GM21390 (cell line): ENCODE results near the gene FAM162B.
"Not testable (repeated sequence)": the region's sequence is repeated elsewhere in the genome, so short reads cannot be mapped to it uniquely, and the experiment has no call there.

Experiments
- ATAC-seq: cut with Tn5 transposase; IDR thresholded peaks from one replicate; pipeline ENCODE4 v1.9.1; 2021; ENCODE audit not compliant: unreplicated experiment

Gene FAM162B

DNA sequence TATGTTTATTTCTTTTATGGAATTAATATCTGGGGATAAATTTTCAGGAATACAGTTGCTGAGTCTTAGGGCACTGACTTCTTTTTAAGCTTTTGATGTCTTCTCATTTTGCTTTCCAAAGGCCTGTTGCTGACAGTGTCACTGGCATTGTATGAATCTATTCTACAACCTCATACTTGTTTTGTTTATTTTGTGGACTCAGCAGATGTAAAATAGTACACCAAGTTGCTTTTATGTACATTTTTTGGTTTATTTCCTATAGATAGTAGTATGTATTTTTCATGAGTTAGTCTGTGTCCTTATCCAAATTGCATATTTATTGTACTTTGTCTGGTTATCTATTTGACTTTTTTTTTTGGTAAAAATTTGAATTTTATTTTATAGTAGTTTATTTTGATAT is 35.0 kb downstream of the FAM162B start:
- no peak for ATAC-seq

DNA sequence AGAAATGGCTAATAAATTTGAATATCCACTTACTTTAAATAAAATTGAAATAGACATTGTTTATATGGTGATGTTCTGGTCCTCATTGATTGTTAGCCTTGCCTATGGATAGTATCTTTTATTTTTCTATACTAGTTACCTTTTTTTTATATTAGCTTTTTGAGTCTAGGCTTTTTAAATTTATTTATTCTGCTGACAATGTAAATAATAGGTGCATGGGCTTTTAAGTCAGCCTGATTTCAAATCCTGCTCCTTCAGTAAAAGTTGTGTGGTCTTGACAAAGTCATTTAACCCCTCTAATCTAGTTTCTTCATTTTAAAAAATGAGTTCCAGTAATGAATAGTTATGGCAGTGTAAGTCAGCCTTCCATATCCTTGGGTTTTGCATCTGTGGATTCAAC is 38.6 kb downstream of the FAM162B start:
- ATAC-seq, result no peak

DNA sequence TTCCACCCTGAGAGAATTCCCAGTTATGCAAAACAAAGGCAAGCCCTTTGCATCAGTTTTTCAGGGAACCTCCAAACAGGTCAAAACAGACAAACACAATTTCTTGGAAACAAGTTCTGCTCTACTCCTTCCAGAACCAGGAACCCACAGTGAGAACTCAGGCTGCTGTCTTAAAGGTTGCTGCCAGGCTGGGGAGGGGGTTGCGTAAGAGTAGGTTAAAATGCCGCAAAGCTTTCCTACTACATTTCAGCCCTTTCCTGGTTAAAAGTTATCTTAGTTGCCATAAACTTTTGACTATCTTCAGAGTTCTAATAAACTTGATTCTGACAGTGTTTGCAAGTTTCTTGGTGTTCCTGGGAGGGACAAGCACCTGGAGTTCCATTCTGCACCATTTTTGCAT is 50.8 kb downstream of the FAM162B start:
- no peak for ATAC-seq

DNA sequence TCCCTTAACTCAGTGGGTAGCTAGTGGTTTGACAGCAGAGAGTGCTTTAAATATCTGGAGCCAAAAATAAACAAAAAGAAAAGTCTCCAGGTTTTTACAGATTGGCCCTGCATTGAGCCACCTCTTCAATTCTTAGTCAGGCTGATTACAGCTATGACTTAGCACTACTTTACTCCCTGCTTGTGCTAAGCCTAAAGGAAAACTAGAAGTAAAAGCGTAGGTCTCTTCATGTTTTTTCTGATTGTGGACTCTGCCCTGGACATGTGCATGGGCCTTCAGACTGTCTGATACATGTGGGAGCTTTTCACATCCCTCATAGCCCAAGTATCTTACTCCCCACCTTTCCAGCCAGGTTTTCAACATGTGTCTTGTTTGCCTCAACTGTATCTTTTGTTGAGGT is 51.2 kb downstream of the FAM162B start:
- ATAC-seq, result no peak

DNA sequence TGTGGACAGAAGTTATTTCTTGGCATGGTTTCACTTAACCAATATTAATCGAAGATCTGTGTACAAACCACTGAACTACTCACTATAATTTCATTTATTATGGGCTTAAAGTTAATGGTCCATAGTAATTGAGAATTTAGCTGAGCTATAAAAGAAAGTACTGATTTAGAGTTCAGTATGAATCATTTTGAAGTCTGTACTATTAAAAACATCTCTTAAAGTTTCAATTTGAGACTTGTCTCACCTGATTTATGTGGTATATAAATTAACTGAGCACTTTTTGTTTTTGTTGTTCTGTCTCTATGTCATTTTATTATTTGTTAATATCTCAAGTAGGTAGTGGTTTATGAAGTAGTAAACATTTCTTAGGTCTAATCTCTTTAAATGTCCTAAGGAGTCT is 59.6 kb downstream of the FAM162B start:
- ATAC-seq, result no peak

DNA sequence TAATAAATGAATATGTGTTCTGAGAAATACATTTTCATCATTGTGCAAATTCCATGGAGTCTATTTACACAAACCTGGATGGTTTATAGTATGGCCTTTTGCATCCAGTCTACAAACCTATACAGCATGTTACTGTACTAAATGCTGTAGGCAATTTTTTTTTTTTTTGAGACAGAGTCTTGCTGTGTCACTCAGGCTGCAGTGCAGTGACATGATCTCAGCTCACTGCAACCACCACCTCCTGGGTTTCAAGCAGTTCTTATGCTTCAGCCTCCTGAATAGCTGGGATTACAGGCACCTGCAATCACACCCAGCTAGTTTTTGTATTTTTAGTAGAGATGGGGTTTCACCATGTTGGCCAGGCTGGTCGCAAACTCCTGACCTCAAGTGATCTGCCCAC is 61.6 kb downstream of the FAM162B start:
- not testable (repeated sequence) for ATAC-seq
